Omental fat pad (tissue), 4 donors: ENCODE results near the gene RDH13. TPM values are rescaled to one million over a fixed set of nuclear protein-coding genes. Genes with fewer than 3 reads are reported as not detected.

Experiments used
- ATAC-seq: fragments of 150-250 bp; one replicate; pipeline ENCODE4 v1.9.1; 2016; ENCODE audit warnings: mild to moderate bottlenecking, moderate library complexity; ENCODE audit not compliant: low FRiP score
- DNase-seq: peaks from one replicate; pipeline ENCODE4 v3.0.0-alpha.2; 2019; ENCODE audit warnings: low spot score
- total RNA-seq, 4 donors: library from RNA; depleted of rRNA; stranded (reverse); fragments of >200 nt; gene quantifications; one replicate each; pipeline ENCODE4 v1.1.0, GENCODE V29; 2016
- TF ChIP-seq, protein P1 (sequence below), 3 donors: fragments of 450-650 bp; IDR thresholded peaks; one replicate each; pipeline ENCODE4 v1.5.1; 2016 to 2017; ENCODE audit warnings: antibody characterized with exemption in 3 of 3, mild to moderate bottlenecking in 3 of 3, moderate library complexity in 2 of 3

The RDH13 gene
- total RNA-seq, 4 donors from 2014 or later = 8.2 to 14.1 (median 10.8) TPM

DNA sequence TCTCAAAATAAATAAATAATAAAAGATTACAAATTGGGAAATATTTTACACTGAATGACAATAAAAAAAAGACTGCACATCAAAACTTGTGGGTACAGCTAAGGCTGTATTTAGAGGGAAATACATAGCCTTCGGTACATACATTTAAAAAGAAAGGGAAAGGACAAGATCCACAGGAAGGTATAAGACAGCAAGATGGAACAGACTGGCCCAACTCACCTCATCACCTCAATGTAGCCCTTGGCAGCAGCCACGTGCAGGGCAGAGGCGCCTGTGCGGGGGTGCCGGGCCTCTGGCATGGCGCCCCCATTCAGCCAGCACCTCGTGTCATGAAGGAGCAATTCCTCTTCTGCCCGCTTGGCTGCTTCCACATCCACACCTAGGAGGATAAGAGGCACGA lies 40.2 kb upstream of the RDH13 start:
- TF ChIP-seq, protein P1, sequence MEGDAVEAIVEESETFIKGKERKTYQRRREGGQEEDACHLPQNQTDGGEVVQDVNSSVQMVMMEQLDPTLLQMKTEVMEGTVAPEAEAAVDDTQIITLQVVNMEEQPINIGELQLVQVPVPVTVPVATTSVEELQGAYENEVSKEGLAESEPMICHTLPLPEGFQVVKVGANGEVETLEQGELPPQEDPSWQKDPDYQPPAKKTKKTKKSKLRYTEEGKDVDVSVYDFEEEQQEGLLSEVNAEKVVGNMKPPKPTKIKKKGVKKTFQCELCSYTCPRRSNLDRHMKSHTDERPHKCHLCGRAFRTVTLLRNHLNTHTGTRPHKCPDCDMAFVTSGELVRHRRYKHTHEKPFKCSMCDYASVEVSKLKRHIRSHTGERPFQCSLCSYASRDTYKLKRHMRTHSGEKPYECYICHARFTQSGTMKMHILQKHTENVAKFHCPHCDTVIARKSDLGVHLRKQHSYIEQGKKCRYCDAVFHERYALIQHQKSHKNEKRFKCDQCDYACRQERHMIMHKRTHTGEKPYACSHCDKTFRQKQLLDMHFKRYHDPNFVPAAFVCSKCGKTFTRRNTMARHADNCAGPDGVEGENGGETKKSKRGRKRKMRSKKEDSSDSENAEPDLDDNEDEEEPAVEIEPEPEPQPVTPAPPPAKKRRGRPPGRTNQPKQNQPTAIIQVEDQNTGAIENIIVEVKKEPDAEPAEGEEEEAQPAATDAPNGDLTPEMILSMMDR (IDR thresholded peaks at IDR 0.05) = no peak
- ATAC-seq (no peak), DNase-seq (no peak)

GRCh38 chr19:55101261-55101660 lies 38.3 kb upstream of the RDH13 start:
- TF ChIP-seq, protein P1 (IDR thresholded peaks at IDR 0.05) = no peak
- ATAC-seq (no peak), DNase-seq (no peak)

DNA sequence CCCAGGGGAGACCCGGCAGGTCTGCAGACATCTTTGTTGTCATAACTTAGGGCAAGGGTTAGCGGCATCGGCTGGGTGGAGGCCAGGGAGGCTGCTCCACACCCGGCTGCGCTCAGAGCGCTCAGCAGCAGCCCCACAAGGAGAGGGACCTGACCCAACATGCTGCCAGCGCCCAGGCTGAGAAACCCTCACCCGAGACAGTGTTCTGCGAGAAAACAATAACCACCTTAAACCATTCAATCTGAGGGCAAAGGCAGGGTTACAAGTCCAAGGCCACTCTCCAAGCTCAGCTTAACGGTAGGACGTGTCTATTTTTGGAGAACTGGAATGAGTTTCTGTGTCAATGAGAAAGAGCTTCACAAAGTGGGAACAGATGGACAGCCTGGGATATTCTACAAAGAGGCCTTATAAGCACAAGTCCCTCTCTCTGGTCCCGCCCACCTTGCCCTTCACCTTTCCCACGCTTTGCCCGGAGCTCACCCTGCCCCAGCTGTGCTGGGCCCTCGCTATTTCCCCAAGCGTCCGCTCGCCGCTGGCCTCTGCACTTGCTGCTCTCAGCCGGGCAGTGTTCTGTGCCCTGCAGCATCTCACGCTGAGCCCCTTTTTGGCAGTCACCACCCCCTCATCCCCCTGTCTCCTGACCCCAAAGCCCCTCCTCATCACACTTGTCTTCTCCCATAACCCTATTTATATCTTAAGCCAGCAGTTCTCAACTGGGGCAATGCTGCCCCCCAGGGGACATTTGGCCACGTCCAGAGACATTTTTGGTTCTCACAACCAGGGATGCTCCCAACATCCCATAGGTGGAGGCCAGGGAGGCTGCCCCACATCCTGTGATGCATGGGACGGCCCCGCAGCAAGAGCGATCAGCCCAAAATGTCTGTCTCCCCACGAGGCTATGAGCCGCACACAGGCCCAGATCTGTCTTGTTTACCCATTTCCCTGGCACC lies 36.9 kb upstream of the RDH13 start:
- ATAC-seq (no peak), DNase-seq (no peak)
- TF ChIP-seq, protein P1 (IDR thresholded peaks at IDR 0.05) = no peak

GRCh38 chr19:55098716-55099556 lies 36.0 kb upstream of the RDH13 start:
- TF ChIP-seq, protein P1 (IDR thresholded peaks at IDR 0.05) = no peak
- DNase-seq = no peak
- ATAC-seq = no peak

DNA sequence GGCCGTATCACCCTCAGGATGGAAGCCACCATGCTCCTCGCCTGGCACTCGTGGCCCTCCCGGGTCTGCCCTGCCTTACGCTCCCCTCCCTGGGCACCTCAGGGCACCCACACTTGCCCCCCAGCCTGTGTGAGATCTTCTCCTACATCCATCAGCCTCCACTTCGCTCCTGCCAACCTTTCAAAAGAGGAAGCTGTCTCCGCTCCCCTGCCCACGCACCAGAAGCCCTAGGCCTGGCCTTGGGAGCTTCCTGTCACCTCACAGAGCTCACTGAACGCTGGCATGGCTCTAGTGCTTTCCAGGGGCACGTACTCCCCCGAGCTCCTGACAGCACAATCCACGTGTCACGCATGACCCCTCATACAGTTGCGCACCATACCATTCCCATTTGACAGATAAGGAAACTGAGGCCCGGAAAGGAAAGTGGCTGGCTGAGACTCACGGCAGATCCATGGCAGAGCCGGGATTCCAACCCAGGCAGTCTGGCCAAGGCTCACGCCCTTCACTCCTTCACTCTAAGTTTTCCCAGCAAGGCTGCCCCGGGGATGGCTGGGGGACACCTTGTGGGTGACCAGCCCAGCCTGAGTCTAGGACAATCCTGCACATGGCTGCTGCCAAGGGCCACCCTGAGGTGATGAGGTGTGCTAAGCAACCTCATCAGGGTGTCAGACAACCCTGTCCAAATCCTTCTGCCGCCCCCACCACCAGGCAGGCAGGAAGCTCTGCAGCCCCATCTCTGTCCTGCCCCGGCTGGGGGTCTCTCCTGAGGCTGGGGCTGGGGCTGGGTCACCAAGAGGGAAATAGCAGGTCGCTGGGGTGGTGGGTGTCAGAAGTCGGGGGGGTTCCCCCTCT lies 35.1 kb upstream of the RDH13 start:
- TF ChIP-seq, protein P1 (IDR thresholded peaks at IDR 0.05) = no peak
- ATAC-seq = no peak

GRCh38 chr19:55096061-55096701 lies 33.2 kb upstream of the RDH13 start:
- TF ChIP-seq, protein P1 (IDR thresholded peaks at IDR 0.05) = no peak

More for the DNA sequence above, 35.1 kb upstream of the RDH13 start:
- no peak for DNase-seq

More at GRCh38 chr19:55096061-55096701, 33.2 kb upstream of the RDH13 start:
- ATAC-seq = no peak
- no peak for DNase-seq
